GM12878 (cell line): ENCODE results near the gene OPCML. TPM values are rescaled to one million over a fixed set of nuclear protein-coding genes. Genes with fewer than 3 reads are reported as not detected.

Experiments
- ATAC-seq: fragments of 200-7000 bp; cut with Tn5 transposase; 3 replicates; pipeline ENCODE4 v1.9.1; 2020; ENCODE audit warnings: mild to moderate bottlenecking, moderate library complexity
- BruUV-seq: library from RNA; stranded (reverse); fragments of 400-500 nt; replicated peaks from 2 replicates; lab custom pipeline; 2021; lab: Mats Ljungman, UMichigan
- CTCF ChIA-PET: fragments of 300-600 bp; sonication (Branson Sonifier 250); formaldehyde crosslinking; extraction: SDS; loops from one replicate; lab custom pipeline; 2021; ENCODE audit warnings: inconsistent platforms; lab: Yijun Ruan, JAX
- POLR2A ChIA-PET: fragments of 350-600 bp; formaldehyde crosslinking; extraction: SDS; loops from one replicate; lab custom pipeline; 2021; ENCODE audit warnings: inconsistent platforms; lab: Charles Lee
- RAD21 ChIA-PET: fragments of 300-600 bp; sonication (Branson Sonifier 250); formaldehyde crosslinking; loops from one replicate; lab custom pipeline; 2023; ENCODE audit warnings: antibody characterized with exemption; ENCODE audit not compliant: unreplicated experiment; lab: Charles Lee
- SMC1A ChIA-PET: fragments of 300-600 bp; sonication (Branson Sonifier 250); formaldehyde crosslinking; loops from one replicate; lab custom pipeline; 2023; ENCODE audit not compliant: unreplicated experiment, uncharacterized antibody; lab: Charles Lee
- DNase-seq: peaks from one replicate; pipeline ENCODE4 v3.0.0-alpha.2; 2011; ENCODE audit warnings: low read depth, low spot score
- FAIRE-seq: peaks from 3 replicates; lab custom pipeline; 2011; peaks lifted over from hg19 to GRCh38; lab: Jason Lieb, UNC
- H2AFZ ChIP-seq: 2 replicates; pipeline ENCODE4 v1.6.0; 2011; ENCODE audit warnings: low read depth, low read length, control low read depth; ENCODE audit not compliant: control insufficient read depth
- H3K27ac ChIP-seq: 2 replicates; pipeline ENCODE4 v1.5.1; 2011; ENCODE audit warnings: control low read depth; ENCODE audit not compliant: control insufficient read depth, insufficient read depth
- H3K27me3 ChIP-seq, 2 experiments: replicated peaks in 1 of 2; 2 replicates each; pipeline versions ENCODE4 v1.6.0 to v1.6.1; 2011; ENCODE audit warnings: low read length in 1 of 2; ENCODE audit not compliant: control insufficient read depth in 2 of 2, insufficient read depth in 2 of 2
- H3K36me3 ChIP-seq, 2 experiments: 2 replicates each; pipeline ENCODE4 v1.5.1; 2011; ENCODE audit warnings: low read length in 1 of 2; ENCODE audit not compliant: control insufficient read depth in 2 of 2, insufficient read depth in 2 of 2
- H3K4me1 ChIP-seq: 2 replicates; pipeline ENCODE4 v1.6.1; 2011; ENCODE audit warnings: mild to moderate bottlenecking, low read length, moderate library complexity, mixed read lengths; ENCODE audit not compliant: control insufficient read depth, insufficient read depth
- H3K4me2 ChIP-seq: 2 replicates; pipeline ENCODE4 v1.6.0; 2011; ENCODE audit warnings: control low read depth; ENCODE audit not compliant: control insufficient read depth, insufficient read depth
- H3K4me3 ChIP-seq: fragments of 200-600 bp; sonication (generic); 2 replicates; pipeline ENCODE4 v1.5.1; 2016
- H3K79me2 ChIP-seq: 2 replicates; pipeline ENCODE4 v1.6.0; 2011; ENCODE audit warnings: low read length; ENCODE audit not compliant: control insufficient read depth, insufficient read depth
- H3K9ac ChIP-seq: 2 replicates; pipeline ENCODE4 v1.8.0; 2011; ENCODE audit warnings: low read length, control low read depth, mixed read lengths; ENCODE audit not compliant: control insufficient read depth, insufficient read depth
- H3K9me3 ChIP-seq: replicated peaks from 3 replicates; pipeline ENCODE4 v1.5.1; 2011; ENCODE audit warnings: mild to moderate bottlenecking, low read length; ENCODE audit not compliant: control insufficient read depth, insufficient read depth
- H4K20me1 ChIP-seq: 2 replicates; pipeline ENCODE4 v1.6.0; 2011; ENCODE audit not compliant: control insufficient read depth, insufficient read depth
- BCL11A ChIP-seq: IDR thresholded peaks from 2 replicates; pipeline ENCODE4 v1.6.1; 2011; ENCODE audit warnings: low read depth, low read length
- HDAC2 ChIP-seq: fragments of 200-600 bp; sonication (generic); IDR thresholded peaks from 2 replicates; pipeline ENCODE4 v1.6.1; 2017
- IRF4 ChIP-seq: IDR thresholded peaks from 2 replicates; pipeline ENCODE4 v1.6.1; 2011; ENCODE audit warnings: low read depth, low read length
- MTA2 ChIP-seq: fragments of 450-650 bp; IDR thresholded peaks from 2 replicates; pipeline ENCODE4 v1.6.1; 2016; ENCODE audit warnings: low read depth, mild to moderate bottlenecking, moderate library complexity
- MTA3 ChIP-seq: IDR thresholded peaks from 2 replicates; pipeline ENCODE4 v1.6.1; 2012; ENCODE audit warnings: low read length, inconsistent platforms, borderline replicate concordance
- PAX8 ChIP-seq: fragments of 450-650 bp; IDR thresholded peaks from 2 replicates; pipeline ENCODE4 v1.6.1; 2017; ENCODE audit warnings: mild to moderate bottlenecking, moderate library complexity
- RAD21 ChIP-seq: IDR thresholded peaks from 2 replicates; pipeline ENCODE4 v1.6.1; 2011; ENCODE audit warnings: mild to moderate bottlenecking, low read depth, low read length, moderate library complexity; ENCODE audit not compliant: insufficient read depth
- RBBP5 ChIP-seq: fragments of 200-600 bp; sonication (generic); conservative IDR thresholded peaks from 2 replicates; pipeline ENCODE4 v1.6.1; 2016
- SMAD1 ChIP-seq: fragments of 450-650 bp; IDR thresholded peaks from 2 replicates; pipeline ENCODE4 v1.6.1; 2018; ENCODE audit warnings: mild to moderate bottlenecking, low read depth; ENCODE audit not compliant: partially characterized antibody
- SMC3 ChIP-seq: IDR thresholded peaks from 2 replicates; pipeline ENCODE4 v1.6.1; 2011; ENCODE audit warnings: low read length, improper control_type of control experiment, borderline replicate concordance
- SPI1 ChIP-seq: IDR thresholded peaks from 2 replicates; pipeline ENCODE4 v1.6.1; 2011; ENCODE audit warnings: low read depth, mild to moderate bottlenecking, low read length, moderate library complexity, borderline replicate concordance; ENCODE audit not compliant: insufficient read depth
- SREBF2 ChIP-seq: IDR thresholded peaks from 2 replicates; pipeline ENCODE4 v1.6.1; 2012; ENCODE audit warnings: mild to moderate bottlenecking, low read length
- ZNF217 ChIP-seq: fragments of 450-650 bp; IDR thresholded peaks from 2 replicates; pipeline ENCODE4 v1.6.1; 2017; ENCODE audit warnings: antibody characterized with exemption, mild to moderate bottlenecking
- ZNF622 ChIP-seq: fragments of 450-650 bp; IDR thresholded peaks from 2 replicates; pipeline ENCODE4 v1.6.1; 2017; ENCODE audit warnings: mild to moderate bottlenecking, inconsistent platforms
- ZSCAN29 ChIP-seq: fragments of 450-650 bp; IDR thresholded peaks from 2 replicates; pipeline ENCODE4 v1.6.1; 2017; ENCODE audit warnings: mild to moderate bottlenecking, moderate library complexity
- WGBS: methylation state at CpG from one replicate; pipeline ENCODE4 v1.1.6; 2016; ENCODE audit warnings: low lambda C conversion rate; ENCODE audit not compliant: insufficient replicate concordance, insufficient coverage; ENCODE audit errors: missing lambda C conversion rate; 5-methylcytosine and 5-hydroxymethylcytosine counted together
- in situ Hi-C: fragments of 300-500 bp; cut with MboI; formaldehyde crosslinking; loops from 9 replicates; pipeline ENCODE4 v1.14.3; 2018; ENCODE audit warnings: mixed read lengths
- intact Hi-C: fragments of 100-400 bp; cut with micrococcal nuclease; formaldehyde crosslinking; loops from one replicate; pipeline ENCODE4 v1.14.2; 2022; ENCODE audit not compliant: unreplicated experiment
- polyA plus RNA-seq, 11 experiments: library from polyadenylated mRNA; depleted of rRNA in 4 of 11; unstranded in 6 of 11; stranded (reverse) in 5 of 11; fragments of >200 nt; fragmentation: Nextera tagmentation in 4 of 11; fragmentation: Illumina TruSeq in 1 of 11; extraction: Ambion mirVana in 4 of 11; extraction: Trizol in 1 of 11; gene quantifications; 1 replicate in 1 of 11; 2 replicates in 10 of 11; pipeline versions ENCODE4 v1.2.1 to v1.2.3, GENCODE V29; 2011 to 2016; ENCODE audit warnings: inconsistent platforms in 2 of 11, missing spikeins in 2 of 11, low read depth in 1 of 11
- total RNA-seq, 4 experiments: library from RNA; depleted of rRNA in 3 of 4; stranded (reverse); fragments of >200 nt in 3 of 4; fragmentation: Illumina TruSeq in 1 of 4; extraction: Trizol in 1 of 4; gene quantifications; 2 replicates each; pipeline versions ENCODE4 v1.2.1 to v1.2.3, GENCODE V29; 2013 to 2021
- TF ChIP-seq, protein P1 (sequence below): fragments of 450-650 bp; formaldehyde crosslinking; IDR thresholded peaks from 2 replicates; pipeline ENCODE4 v1.4.0; 2022; ENCODE audit warnings: mild to moderate bottlenecking, moderate library complexity
- TF ChIP-seq, protein P2 (sequence below), 3 experiments: IDR thresholded peaks in 2 of 3; conservative IDR thresholded peaks in 1 of 3; 2 replicates each; pipeline ENCODE4 v1.5.1; 2011; ENCODE audit warnings: low read depth in 3 of 3, low read length in 3 of 3, mild to moderate bottlenecking in 3 of 3, control low read depth in 2 of 3, moderate library complexity in 2 of 3, inconsistent platforms in 1 of 3, mixed read lengths in 1 of 3; ENCODE audit not compliant: control insufficient read depth in 2 of 3, insufficient read depth in 1 of 3; ENCODE audit errors: extremely low read depth in 1 of 3
- TF ChIP-seq, protein P3 (sequence below): fragments of 450-650 bp; IDR thresholded peaks from 2 replicates; pipeline ENCODE4 v1.6.1; 2017; ENCODE audit warnings: borderline replicate concordance

The OPCML gene
- total and polyA plus RNA-seq, 10 of the 15 experiments (the other 5 are each of a cell fraction or from before 2014, with no cell fraction given), result 0.84 TPM; not detected in 9

DNA sequence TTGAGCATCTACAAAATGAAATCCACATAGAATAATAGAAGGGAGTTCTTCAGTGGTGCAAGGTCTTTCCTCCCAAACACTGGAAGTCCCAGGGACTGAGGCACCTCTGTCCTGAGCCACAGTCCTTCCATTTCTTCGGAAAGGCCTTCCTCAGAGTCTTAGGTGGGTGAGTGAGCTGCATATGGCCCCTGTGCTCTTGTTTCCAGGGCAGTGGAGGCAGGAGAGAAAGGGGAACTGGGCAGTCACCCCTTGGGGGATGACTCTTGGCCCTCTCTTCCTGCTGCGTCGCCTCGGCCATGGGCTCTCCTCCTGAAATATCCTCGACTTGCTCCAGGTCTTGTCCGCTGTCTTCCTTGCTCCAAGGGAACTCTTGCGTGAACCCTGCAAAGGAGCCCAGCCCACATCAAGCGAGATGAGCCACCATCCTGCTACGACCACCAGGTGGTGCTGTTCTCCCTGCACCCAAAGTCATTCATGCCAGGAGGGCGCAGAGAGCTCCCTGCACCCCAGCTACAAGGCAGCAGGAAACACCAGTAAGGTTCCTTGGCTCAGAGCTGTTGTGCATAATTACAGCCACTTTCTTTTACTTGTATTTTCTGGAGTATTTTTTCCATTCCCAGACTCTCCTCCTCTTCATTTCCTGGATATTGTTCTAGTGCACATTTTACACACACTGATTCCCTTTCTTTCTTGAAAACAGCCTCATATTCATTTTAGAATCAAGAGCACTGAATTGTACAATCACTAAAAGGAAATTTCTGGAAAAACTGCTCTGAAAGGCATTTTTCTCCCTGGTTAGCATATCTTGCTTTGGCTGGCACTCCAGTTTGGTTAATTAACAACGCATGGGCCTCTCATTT is 397.8 kb downstream of the OPCML start:
- no TSS peak for BruUV-seq
- Histone ChIP-seq H3K4me2 (no peak overlapping the region), H3K27me3 (no peaks in the 10 kb centered on the region; a peak in 2 of 4 replicates), H3K4me1 (no peaks in the 10 kb centered on the region), H3K4me3 (no peak overlapping the region), H2AFZ (no peak overlapping the region), H3K79me2 (no peaks in the 10 kb centered on the region), H3K9ac (no peak overlapping the region), H3K9me3 (no peaks in the 10 kb centered on the region), H3K27ac (no peak overlapping the region), H4K20me1 (no peaks in the 10 kb centered on the region), H3K36me3 (no peaks in the 10 kb centered on the region)
- ATAC-seq, result peak; percentile 99
- whole genome bisulfite sequencing, result 3% methylated on average over 11 of the region's 11 CpGs
- ChIA-PET CTCF (interaction anchor here (0.6 to 5.9 kb wide), 31 partner anchors 10 to 701 kb away, joined by 3 to 67 read pairs (median 4); no protein-coding TSS in a partner anchor), RAD21 (interaction anchor here (0.6 to 2.4 kb wide), 13 partner anchors 23 to 1031 kb away, joined by 3 to 19 read pairs (median 4); no protein-coding TSS in a partner anchor), SMC1A (interaction anchor here (0.7 to 2.1 kb wide), 13 partner anchors 9 to 701 kb away, joined by 3 to 15 read pairs (median 4); no protein-coding TSS in a partner anchor), POLR2A (no interaction called here)
- peak; percentile 84 for FAIRE-seq
- intact Hi-C loops (loop anchor here (1.0 to 5.0 kb wide), 4 partner anchors 268 to 701 kb away; no protein-coding TSS in a partner anchor), in situ Hi-C loops (loop anchor here (5.0 to 10.0 kb wide), 2 partner anchors 490 to 693 kb away; no protein-coding TSS in a partner anchor)
- DNase-seq, result peak; percentile 16
- TF ChIP-seq, protein P1, sequence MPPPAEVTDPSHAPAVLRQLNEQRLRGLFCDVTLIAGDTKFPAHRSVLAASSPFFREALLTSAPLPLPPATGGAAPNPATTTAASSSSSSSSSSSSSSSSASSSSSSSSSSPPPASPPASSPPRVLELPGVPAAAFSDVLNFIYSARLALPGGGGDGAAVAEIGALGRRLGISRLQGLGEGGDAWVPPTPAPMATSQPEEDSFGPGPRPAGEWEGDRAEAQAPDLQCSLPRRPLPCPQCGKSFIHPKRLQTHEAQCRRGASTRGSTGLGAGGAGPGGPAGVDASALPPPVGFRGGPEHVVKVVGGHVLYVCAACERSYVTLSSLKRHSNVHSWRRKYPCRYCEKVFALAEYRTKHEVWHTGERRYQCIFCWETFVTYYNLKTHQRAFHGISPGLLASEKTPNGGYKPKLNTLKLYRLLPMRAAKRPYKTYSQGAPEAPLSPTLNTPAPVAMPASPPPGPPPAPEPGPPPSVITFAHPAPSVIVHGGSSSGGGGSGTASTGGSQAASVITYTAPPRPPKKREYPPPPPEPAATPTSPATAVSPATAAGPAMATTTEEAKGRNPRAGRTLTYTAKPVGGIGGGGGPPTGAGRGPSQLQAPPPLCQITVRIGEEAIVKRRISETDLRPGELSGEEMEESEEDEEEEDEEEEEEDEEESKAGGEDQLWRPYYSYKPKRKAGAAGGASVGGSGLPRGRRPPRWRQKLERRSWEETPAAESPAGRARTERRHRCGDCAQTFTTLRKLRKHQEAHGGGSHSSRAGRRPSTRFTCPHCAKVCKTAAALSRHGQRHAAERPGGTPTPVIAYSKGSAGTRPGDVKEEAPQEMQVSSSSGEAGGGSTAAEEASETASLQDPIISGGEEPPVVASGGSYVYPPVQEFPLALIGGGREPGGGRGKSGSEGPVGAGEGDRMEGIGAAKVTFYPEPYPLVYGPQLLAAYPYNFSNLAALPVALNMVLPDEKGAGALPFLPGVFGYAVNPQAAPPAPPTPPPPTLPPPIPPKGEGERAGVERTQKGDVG (CRISPR knock-in tag), result no peak
- peak; percentile 63; the same call in 1 of the 2 replicates for TF ChIP-seq IRF4
- TF ChIP-seq RBBP5, result no peak
- TF ChIP-seq SREBF2, result no peak
- no peak for TF ChIP-seq PAX8
- peak; percentile 40; the same call in 1 of the 2 replicates for TF ChIP-seq SPI1
- no peak for TF ChIP-seq ZSCAN29
- TF ChIP-seq MTA2, result no peak
- TF ChIP-seq ZNF622, result no peak
- no peak for TF ChIP-seq SMAD1
- TF ChIP-seq, protein P2, sequence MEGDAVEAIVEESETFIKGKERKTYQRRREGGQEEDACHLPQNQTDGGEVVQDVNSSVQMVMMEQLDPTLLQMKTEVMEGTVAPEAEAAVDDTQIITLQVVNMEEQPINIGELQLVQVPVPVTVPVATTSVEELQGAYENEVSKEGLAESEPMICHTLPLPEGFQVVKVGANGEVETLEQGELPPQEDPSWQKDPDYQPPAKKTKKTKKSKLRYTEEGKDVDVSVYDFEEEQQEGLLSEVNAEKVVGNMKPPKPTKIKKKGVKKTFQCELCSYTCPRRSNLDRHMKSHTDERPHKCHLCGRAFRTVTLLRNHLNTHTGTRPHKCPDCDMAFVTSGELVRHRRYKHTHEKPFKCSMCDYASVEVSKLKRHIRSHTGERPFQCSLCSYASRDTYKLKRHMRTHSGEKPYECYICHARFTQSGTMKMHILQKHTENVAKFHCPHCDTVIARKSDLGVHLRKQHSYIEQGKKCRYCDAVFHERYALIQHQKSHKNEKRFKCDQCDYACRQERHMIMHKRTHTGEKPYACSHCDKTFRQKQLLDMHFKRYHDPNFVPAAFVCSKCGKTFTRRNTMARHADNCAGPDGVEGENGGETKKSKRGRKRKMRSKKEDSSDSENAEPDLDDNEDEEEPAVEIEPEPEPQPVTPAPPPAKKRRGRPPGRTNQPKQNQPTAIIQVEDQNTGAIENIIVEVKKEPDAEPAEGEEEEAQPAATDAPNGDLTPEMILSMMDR (IDR thresholded peaks at IDR 0.05 in 2 of 3, conservative IDR thresholded peaks at IDR 0.05 in 1 of 3; ENCODE audit: control insufficient read depth in 2 of 3, extremely low read depth in 1 of 3, insufficient read depth in 1 of 3, low read depth in 3 of 3, low read length in 3 of 3), result peak; percentile 84 to 92 (median 90)
- TF ChIP-seq SMC3, result peak; percentile 96
- no peak for TF ChIP-seq BCL11A
- peak; percentile 94 for TF ChIP-seq RAD21
- no peak for TF ChIP-seq ZNF217
- TF ChIP-seq HDAC2, result no peak
- no peak for TF ChIP-seq MTA3
- TF ChIP-seq, protein P3, sequence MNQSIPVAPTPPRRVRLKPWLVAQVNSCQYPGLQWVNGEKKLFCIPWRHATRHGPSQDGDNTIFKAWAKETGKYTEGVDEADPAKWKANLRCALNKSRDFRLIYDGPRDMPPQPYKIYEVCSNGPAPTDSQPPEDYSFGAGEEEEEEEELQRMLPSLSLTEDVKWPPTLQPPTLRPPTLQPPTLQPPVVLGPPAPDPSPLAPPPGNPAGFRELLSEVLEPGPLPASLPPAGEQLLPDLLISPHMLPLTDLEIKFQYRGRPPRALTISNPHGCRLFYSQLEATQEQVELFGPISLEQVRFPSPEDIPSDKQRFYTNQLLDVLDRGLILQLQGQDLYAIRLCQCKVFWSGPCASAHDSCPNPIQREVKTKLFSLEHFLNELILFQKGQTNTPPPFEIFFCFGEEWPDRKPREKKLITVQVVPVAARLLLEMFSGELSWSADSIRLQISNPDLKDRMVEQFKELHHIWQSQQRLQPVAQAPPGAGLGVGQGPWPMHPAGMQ, result no peak
